GM12878 (cell line): ENCODE measurements around the gene ATF3. TPM values are rescaled to one million over a fixed set of nuclear protein-coding genes. Genes with fewer than 3 reads are reported as not detected.

Source experiments
- ASH2L ChIP-seq: fragments of 300-600, 200-600 bp; sonication (generic); IDR thresholded peaks from 2 replicates; pipeline ENCODE4 v1.6.1; 2017; ENCODE audit warnings: low read depth, mild to moderate bottlenecking, borderline replicate concordance
- BACH1 ChIP-seq: fragments of 450-650 bp; IDR thresholded peaks from 2 replicates; pipeline ENCODE4 v1.6.1; 2017; ENCODE audit warnings: mild to moderate bottlenecking, borderline replicate concordance
- BHLHE40 ChIP-seq, 2 experiments: fragments of 450-650 bp in 1 of 2; IDR thresholded peaks; 2 replicates each; pipeline ENCODE4 v1.6.1; 2011 to 2017; ENCODE audit warnings: low read depth in 2 of 2, borderline replicate concordance in 1 of 2, improper control_type of control experiment in 1 of 2, low read length in 1 of 2, mild to moderate bottlenecking in 1 of 2
- DPF2 ChIP-seq: fragments of 450-650 bp; IDR thresholded peaks from 2 replicates; pipeline ENCODE4 v1.6.1; 2017; ENCODE audit warnings: mild to moderate bottlenecking
- EGR1 ChIP-seq, 2 experiments: IDR thresholded peaks; 1 replicate in 1 of 2; 2 replicates in 1 of 2; pipeline ENCODE4 v1.6.1; 2011 to 2012; ENCODE audit warnings: low read depth in 2 of 2, low read length in 2 of 2, borderline replicate concordance in 1 of 2, mild to moderate bottlenecking in 1 of 2, moderate library complexity in 1 of 2
- GATAD2B ChIP-seq: fragments of 450-650 bp; conservative IDR thresholded peaks from 2 replicates; pipeline ENCODE4 v1.6.1; 2017; ENCODE audit warnings: low read depth, mild to moderate bottlenecking, moderate library complexity
- IKZF2 ChIP-seq, 2 experiments: fragments of 450-650 bp; IDR thresholded peaks; 2 replicates each; pipeline ENCODE4 v1.6.1; 2017; ENCODE audit warnings: mild to moderate bottlenecking in 2 of 2, moderate library complexity in 2 of 2
- LARP7 ChIP-seq: fragments of 450-650 bp; IDR thresholded peaks from 2 replicates; pipeline ENCODE4 v1.6.1; 2017; ENCODE audit warnings: mild to moderate bottlenecking
- MEF2B ChIP-seq: fragments of 450-650 bp; IDR thresholded peaks from 2 replicates; pipeline ENCODE4 v1.6.1; 2018; ENCODE audit warnings: mild to moderate bottlenecking, moderate library complexity; ENCODE audit not compliant: partially characterized antibody, poor library complexity, severe bottlenecking
- NR2F1 ChIP-seq: fragments of 450-650 bp; conservative IDR thresholded peaks from 2 replicates; pipeline ENCODE4 v1.6.1; 2017; ENCODE audit warnings: mild to moderate bottlenecking
- RB1 ChIP-seq: fragments of 450-650 bp; formaldehyde crosslinking; IDR thresholded peaks from 2 replicates; pipeline ENCODE4 v1.6.1; 2017; ENCODE audit warnings: mild to moderate bottlenecking, borderline replicate concordance
- ZNF687 ChIP-seq: fragments of 450-650 bp; IDR thresholded peaks from 2 replicates; pipeline ENCODE4 v1.6.1; 2017; ENCODE audit warnings: mild to moderate bottlenecking, moderate library complexity
- polyA plus RNA-seq, 11 experiments: library from polyadenylated mRNA; depleted of rRNA in 4 of 11; unstranded in 6 of 11; stranded (reverse) in 5 of 11; fragments of >200 nt; fragmentation: Nextera tagmentation in 4 of 11; fragmentation: Illumina TruSeq in 1 of 11; extraction: Ambion mirVana in 4 of 11; extraction: Trizol in 1 of 11; gene quantifications; 1 replicate in 1 of 11; 2 replicates in 10 of 11; pipeline versions ENCODE4 v1.2.1 to v1.2.3, GENCODE V29; 2011 to 2016; ENCODE audit warnings: inconsistent platforms in 2 of 11, missing spikeins in 2 of 11, low read depth in 1 of 11
- total RNA-seq, 4 experiments: library from RNA; depleted of rRNA in 3 of 4; stranded (reverse); fragments of >200 nt in 3 of 4; fragmentation: Illumina TruSeq in 1 of 4; extraction: Trizol in 1 of 4; gene quantifications; 2 replicates each; pipeline versions ENCODE4 v1.2.1 to v1.2.3, GENCODE V29; 2013 to 2021
- TF ChIP-seq, protein P1 (sequence below): fragments of 450-650 bp; IDR thresholded peaks from 2 replicates; pipeline ENCODE4 v1.6.1; 2017; ENCODE audit warnings: mild to moderate bottlenecking, moderate library complexity
- TF ChIP-seq, protein P2 (sequence below): fragments of 450-650 bp; formaldehyde crosslinking; IDR thresholded peaks from 2 replicates; pipeline ENCODE4 v1.5.0; 2022; ENCODE audit warnings: mild to moderate bottlenecking, missing genetic modification characterization

Gene ATF3
- total and polyA plus RNA-seq, 10 of the 15 experiments (the other 5 are each of a cell fraction or from before 2014, with no cell fraction given), result 3.0 to 13.9 (median 8.3) TPM

DNA sequence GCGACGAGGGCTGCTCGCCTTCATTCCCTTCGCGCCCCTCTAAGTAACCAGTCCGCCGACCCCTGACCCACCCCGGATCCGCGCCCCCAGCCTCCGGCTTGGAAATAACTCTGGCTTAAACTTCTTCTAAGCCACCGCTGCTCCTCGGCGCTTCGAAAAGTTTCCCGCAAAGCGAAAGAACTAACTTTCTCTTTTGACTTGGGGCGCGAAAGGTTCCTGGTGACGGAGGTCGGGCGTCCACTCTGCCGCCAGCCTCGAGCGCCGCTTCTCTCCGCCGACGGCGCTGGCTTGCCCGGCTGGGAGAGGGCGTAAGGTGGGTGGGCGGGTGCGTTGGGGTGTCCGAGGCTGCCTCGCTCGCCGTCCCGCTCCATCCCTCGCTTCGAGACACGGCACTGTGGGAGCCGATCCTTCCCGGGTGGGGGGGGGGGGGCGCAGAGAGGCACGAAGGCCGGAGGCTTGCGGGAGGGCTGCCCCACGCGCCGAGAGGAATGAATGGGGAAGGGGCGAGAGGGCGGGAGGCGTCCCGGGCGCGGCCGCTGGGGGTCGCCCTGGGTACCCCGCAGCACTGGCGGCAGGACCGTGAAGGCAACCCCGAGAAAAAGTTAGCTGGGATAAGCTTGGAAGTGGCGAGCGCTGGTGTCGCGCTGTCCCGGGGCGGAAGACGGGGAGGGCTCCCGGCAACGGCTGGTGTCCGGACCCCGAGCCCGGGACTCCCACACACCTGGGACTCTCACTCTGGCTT is 569 bp downstream of the ATF3 start (continued):
- TF ChIP-seq RB1 (0 out of 2 replicates have a peak, but pooled peaks have one; percentile 24), BHLHE40 (IDR thresholded peaks at IDR 0.05; ENCODE audit: borderline replicate concordance in 1 of 2, low read depth in 2 of 2, low read length in 1 of 2) (peak in 1 of 2 experiments; percentile 16; a peak in 1 of 4 replicates), DPF2 (0 out of 2 replicates have a peak, but pooled peaks have one; percentile 19), IKZF2 (IDR thresholded peaks at IDR 0.05) (peak in 1 of 2 experiments; percentile 30; a peak in 2 of 4 replicates), EGR1 (IDR thresholded peaks at IDR 0.05; ENCODE audit: borderline replicate concordance in 1 of 2, low read depth in 2 of 2, low read length in 2 of 2) (peak in 1 of 2 experiments; percentile 27; a peak in 1 of 3 replicates), ASH2L (0 out of 2 replicates have a peak, but pooled peaks have one; percentile 77), BACH1 (peak; percentile 80), NR2F1 (peak; percentile 10; the same call in 1 of the 2 replicates), MEF2B (peak; percentile 10), LARP7 (peak; percentile 25), ZNF687 (0 out of 2 replicates have a peak, but pooled peaks have one; percentile 6), GATAD2B (peak; percentile 52; the same call in 1 of the 2 replicates)
- TF ChIP-seq, protein P1, sequence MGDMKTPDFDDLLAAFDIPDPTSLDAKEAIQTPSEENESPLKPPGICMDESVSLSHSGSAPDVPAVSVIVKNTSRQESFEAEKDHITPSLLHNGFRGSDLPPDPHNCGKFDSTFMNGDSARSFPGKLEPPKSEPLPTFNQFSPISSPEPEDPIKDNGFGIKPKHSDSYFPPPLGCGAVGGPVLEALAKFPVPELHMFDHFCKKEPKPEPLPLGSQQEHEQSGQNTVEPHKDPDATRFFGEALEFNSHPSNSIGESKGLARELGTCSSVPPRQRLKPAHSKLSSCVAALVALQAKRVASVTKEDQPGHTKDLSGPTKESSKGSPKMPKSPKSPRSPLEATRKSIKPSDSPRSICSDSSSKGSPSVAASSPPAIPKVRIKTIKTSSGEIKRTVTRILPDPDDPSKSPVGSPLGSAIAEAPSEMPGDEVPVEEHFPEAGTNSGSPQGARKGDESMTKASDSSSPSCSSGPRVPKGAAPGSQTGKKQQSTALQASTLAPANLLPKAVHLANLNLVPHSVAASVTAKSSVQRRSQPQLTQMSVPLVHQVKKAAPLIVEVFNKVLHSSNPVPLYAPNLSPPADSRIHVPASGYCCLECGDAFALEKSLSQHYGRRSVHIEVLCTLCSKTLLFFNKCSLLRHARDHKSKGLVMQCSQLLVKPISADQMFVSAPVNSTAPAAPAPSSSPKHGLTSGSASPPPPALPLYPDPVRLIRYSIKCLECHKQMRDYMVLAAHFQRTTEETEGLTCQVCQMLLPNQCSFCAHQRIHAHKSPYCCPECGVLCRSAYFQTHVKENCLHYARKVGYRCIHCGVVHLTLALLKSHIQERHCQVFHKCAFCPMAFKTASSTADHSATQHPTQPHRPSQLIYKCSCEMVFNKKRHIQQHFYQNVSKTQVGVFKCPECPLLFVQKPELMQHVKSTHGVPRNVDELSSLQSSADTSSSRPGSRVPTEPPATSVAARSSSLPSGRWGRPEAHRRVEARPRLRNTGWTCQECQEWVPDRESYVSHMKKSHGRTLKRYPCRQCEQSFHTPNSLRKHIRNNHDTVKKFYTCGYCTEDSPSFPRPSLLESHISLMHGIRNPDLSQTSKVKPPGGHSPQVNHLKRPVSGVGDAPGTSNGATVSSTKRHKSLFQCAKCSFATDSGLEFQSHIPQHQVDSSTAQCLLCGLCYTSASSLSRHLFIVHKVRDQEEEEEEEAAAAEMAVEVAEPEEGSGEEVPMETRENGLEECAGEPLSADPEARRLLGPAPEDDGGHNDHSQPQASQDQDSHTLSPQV, result 0 out of 2 replicates have a peak, but pooled peaks have one; percentile 33
- TF ChIP-seq, protein P2, sequence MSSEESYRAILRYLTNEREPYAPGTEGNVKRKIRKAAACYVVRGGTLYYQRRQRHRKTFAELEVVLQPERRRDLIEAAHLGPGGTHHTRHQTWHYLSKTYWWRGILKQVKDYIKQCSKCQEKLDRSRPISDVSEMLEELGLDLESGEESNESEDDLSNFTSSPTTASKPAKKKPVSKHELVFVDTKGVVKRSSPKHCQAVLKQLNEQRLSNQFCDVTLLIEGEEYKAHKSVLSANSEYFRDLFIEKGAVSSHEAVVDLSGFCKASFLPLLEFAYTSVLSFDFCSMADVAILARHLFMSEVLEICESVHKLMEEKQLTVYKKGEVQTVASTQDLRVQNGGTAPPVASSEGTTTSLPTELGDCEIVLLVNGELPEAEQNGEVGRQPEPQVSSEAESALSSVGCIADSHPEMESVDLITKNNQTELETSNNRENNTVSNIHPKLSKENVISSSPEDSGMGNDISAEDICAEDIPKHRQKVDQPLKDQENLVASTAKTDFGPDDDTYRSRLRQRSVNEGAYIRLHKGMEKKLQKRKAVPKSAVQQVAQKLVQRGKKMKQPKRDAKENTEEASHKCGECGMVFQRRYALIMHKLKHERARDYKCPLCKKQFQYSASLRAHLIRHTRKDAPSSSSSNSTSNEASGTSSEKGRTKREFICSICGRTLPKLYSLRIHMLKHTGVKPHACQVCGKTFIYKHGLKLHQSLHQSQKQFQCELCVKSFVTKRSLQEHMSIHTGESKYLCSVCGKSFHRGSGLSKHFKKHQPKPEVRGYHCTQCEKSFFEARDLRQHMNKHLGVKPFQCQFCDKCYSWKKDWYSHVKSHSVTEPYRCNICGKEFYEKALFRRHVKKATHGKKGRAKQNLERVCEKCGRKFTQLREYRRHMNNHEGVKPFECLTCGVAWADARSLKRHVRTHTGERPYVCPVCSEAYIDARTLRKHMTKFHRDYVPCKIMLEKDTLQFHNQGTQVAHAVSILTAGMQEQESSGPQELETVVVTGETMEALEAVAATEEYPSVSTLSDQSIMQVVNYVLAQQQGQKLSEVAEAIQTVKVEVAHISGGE (CRISPR knock-in tag), result 0 out of 2 replicates have a peak, but pooled peaks have one; percentile 25
